Measurements from ENCODE around the gene SERINC1.

DNA sequence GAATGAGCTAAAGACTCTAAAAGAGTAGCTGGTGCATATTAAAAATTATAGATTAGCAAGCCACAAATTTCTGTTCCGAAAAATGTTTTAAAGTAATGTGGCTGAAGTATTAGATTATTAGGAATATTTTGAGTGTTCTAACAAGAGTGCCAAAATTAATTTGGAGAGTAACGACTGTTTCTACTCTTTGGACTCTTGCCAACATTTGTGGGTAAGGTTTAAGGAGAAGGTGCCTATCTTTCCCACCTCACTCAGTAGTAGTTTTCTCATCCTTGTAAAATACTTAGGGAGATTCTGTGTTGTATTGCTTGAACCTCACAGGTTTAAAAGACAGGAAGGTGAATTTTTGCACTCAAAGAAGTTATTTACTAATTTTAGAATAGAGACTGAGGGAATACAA is 67.2 kb downstream of the SERINC1 start:
- TF ChIP-seq, protein P1, sequence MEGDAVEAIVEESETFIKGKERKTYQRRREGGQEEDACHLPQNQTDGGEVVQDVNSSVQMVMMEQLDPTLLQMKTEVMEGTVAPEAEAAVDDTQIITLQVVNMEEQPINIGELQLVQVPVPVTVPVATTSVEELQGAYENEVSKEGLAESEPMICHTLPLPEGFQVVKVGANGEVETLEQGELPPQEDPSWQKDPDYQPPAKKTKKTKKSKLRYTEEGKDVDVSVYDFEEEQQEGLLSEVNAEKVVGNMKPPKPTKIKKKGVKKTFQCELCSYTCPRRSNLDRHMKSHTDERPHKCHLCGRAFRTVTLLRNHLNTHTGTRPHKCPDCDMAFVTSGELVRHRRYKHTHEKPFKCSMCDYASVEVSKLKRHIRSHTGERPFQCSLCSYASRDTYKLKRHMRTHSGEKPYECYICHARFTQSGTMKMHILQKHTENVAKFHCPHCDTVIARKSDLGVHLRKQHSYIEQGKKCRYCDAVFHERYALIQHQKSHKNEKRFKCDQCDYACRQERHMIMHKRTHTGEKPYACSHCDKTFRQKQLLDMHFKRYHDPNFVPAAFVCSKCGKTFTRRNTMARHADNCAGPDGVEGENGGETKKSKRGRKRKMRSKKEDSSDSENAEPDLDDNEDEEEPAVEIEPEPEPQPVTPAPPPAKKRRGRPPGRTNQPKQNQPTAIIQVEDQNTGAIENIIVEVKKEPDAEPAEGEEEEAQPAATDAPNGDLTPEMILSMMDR (IDR thresholded peaks at IDR 0.05): no peak
- TF ChIP-seq POLR2A (IDR thresholded peaks at IDR 0.05): no peak
